Embryonic facial prominence (tissue), 1 donor: ENCODE measurements around the gene LIN52.
"Not testable (repeated sequence)": the region's sequence is repeated elsewhere in the genome, so short reads cannot be mapped to it uniquely, and the experiment has no call there.

Experiments used
- DNase-seq: peaks from one replicate; pipeline ENCODE4 v3.0.0-alpha.2; 2016; ENCODE audit errors: extremely low spot score

Gene LIN52

GRCh38 chr14:74109369-74109768, 24.6 kb downstream of the LIN52 start:
- no peak for DNase-seq

- DNase-seq = peak; percentile 64
These were observed 26.9 kb downstream of the LIN52 start for GRCh38 chr14:74111395-74112216.

GRCh38 chr14:74125487-74125886, 40.7 kb downstream of the LIN52 start:
- not testable (repeated sequence) for DNase-seq

GRCh38 chr14:74126315-74127013, 41.7 kb downstream of the LIN52 start:
- DNase-seq = no peak

- no peak for DNase-seq
These were observed 42.9 kb downstream of the LIN52 start for GRCh38 chr14:74127634-74128033.

GRCh38 chr14:74133833-74134481, 49.2 kb downstream of the LIN52 start:
- no peak for DNase-seq

- no peak for DNase-seq
These were observed 49.7 kb downstream of the LIN52 start for GRCh38 chr14:74134484-74134883.

GRCh38 chr14:74135426-74135825, 50.7 kb downstream of the LIN52 start:
- no peak for DNase-seq

- no peak for DNase-seq
These were observed 55.7 kb downstream of the LIN52 start for GRCh38 chr14:74140374-74140850.

GRCh38 chr14:74141703-74142102, 56.9 kb downstream of the LIN52 start:
- no peak for DNase-seq

- no peak for DNase-seq
These were observed 57.8 kb downstream of the LIN52 start for GRCh38 chr14:74142523-74142922.

GRCh38 chr14:74144789-74145188, 60.0 kb downstream of the LIN52 start:
- no peak for DNase-seq

GRCh38 chr14:74147571-74147970, 62.8 kb downstream of the LIN52 start:
- no peak for DNase-seq

GRCh38 chr14:74148705-74149104, 63.9 kb downstream of the LIN52 start:
- DNase-seq = no peak

- DNase-seq = no peak
These were observed 70.5 kb downstream of the LIN52 start for GRCh38 chr14:74155287-74155686.

- no peak for DNase-seq
These were observed 71.0 kb downstream of the LIN52 start for GRCh38 chr14:74155749-74156148.

GRCh38 chr14:74160763-74161162, 76.0 kb downstream of the LIN52 start:
- DNase-seq = no peak

- DNase-seq = no peak
These were observed 76.9 kb downstream of the LIN52 start for GRCh38 chr14:74161526-74162158.

- no peak for DNase-seq
These were observed 85.2 kb downstream of the LIN52 start for GRCh38 chr14:74169906-74170305.

GRCh38 chr14:74176400-74176793, 91.6 kb downstream of the LIN52 start:
- DNase-seq = no peak

- DNase-seq = no peak
These were observed 95.1 kb downstream of the LIN52 start for GRCh38 chr14:74179856-74180255.
